K562 (cell line): ENCODE measurements around the gene ANKRD16. TPM values are rescaled to one million over a fixed set of nuclear protein-coding genes. Genes with fewer than 3 reads are reported as not detected.
A peak's percentile ranks its signal among the peaks of the same experiment; 100 is the strongest.

Source experiments
- ATAC-seq: fragments of 200-7000 bp; cut with Tn5 transposase; 3 replicates; pipeline ENCODE4 v1.9.1; 2020; ENCODE audit warnings: moderate library complexity
- BruUV-seq: library from RNA; stranded (reverse); fragments of 400-500 nt; replicated peaks from 2 replicates; lab custom pipeline; 2021; lab: Mats Ljungman, UMichigan
- CTCF ChIA-PET: fragments of 300-600 bp; formaldehyde crosslinking; extraction: SDS; loops from one replicate; lab custom pipeline; 2021; ENCODE audit warnings: low intra/inter-chr PET ratio; lab: Yijun Ruan, JAX
- POLR2A ChIA-PET: fragments of 300-600, 350-650 bp; sonication (Branson Sonifier 250); formaldehyde crosslinking; extraction: SDS; loops from one replicate; lab custom pipeline; 2021; ENCODE audit warnings: antibody characterized with exemption, inconsistent platforms; lab: Yijun Ruan, JAX
- DNase-seq, 4 experiments: peaks; one replicate each; pipeline versions ENCODE4 v3.0.0 to v3.0.0-alpha.2; 2011 to 2018; ENCODE audit warnings: low spot score in 3 of 4, mixed read lengths in 3 of 4; ENCODE audit errors: extremely low read depth in 1 of 4
- FAIRE-seq: peaks from 2 replicates; lab custom pipeline; 2011; peaks lifted over from hg19 to GRCh38; lab: Jason Lieb, UNC
- H2AFZ ChIP-seq: 2 replicates; pipeline ENCODE4 v1.6.0; 2011; ENCODE audit warnings: low read depth, low read length, control low read depth, inconsistent platforms
- H3K27ac ChIP-seq: fragments of 200-600 bp; 3 replicates; pipeline ENCODE4 v1.8.0; 2011; ENCODE audit warnings: low read depth, mild to moderate bottlenecking, control low read depth, inconsistent platforms, low read length, moderate library complexity, mixed read lengths; ENCODE audit errors: extremely low read depth
- H3K27me3 ChIP-seq, 2 experiments: fragments of 300-600 bp in 1 of 2; 2 replicates in 1 of 2; 3 replicates in 1 of 2; pipeline versions ENCODE4 v1.6.0 to v1.8.0; 2011; ENCODE audit warnings: inconsistent platforms in 2 of 2, low read length in 2 of 2, mild to moderate bottlenecking in 1 of 2, mixed read lengths in 1 of 2, moderate library complexity in 1 of 2; ENCODE audit not compliant: control insufficient read depth in 2 of 2, insufficient read depth in 2 of 2
- H3K36me3 ChIP-seq: fragments of 300-600 bp; 3 replicates; pipeline ENCODE4 v1.8.0; 2011; ENCODE audit warnings: mild to moderate bottlenecking, low read length, inconsistent platforms; ENCODE audit not compliant: control insufficient read depth, insufficient read depth
- H3K4me1 ChIP-seq, 2 experiments: fragments of 200-600 bp in 1 of 2; replicated peaks in 1 of 2; 2 replicates in 1 of 2; 3 replicates in 1 of 2; pipeline versions ENCODE4 v1.5.1 to v1.8.0; 2011; ENCODE audit warnings: inconsistent platforms in 2 of 2, low read length in 2 of 2, mild to moderate bottlenecking in 1 of 2, mixed read lengths in 1 of 2, moderate library complexity in 1 of 2; ENCODE audit not compliant: control insufficient read depth in 2 of 2, insufficient read depth in 2 of 2
- H3K4me2 ChIP-seq: 2 replicates; pipeline ENCODE4 v1.6.1; 2011; ENCODE audit warnings: low read length, control low read depth, inconsistent platforms, mixed read lengths; ENCODE audit not compliant: insufficient read depth
- H3K4me3 ChIP-seq: fragments of 200-600 bp; sonication (generic), shearing (Covaris generic); 2 replicates; pipeline ENCODE4 v1.5.1; 2016; ENCODE audit warnings: control low read depth, inconsistent platforms
- H3K79me2 ChIP-seq: fragments of 200-600 bp; 3 replicates; pipeline ENCODE4 v1.8.0; 2011; ENCODE audit warnings: low read length, inconsistent platforms; ENCODE audit not compliant: control insufficient read depth, insufficient read depth
- H3K9ac ChIP-seq, 2 experiments: 2 replicates each; pipeline versions ENCODE4 v1.6.0 to v1.6.1; 2011; ENCODE audit warnings: low read depth in 2 of 2, low read length in 2 of 2, control low read depth in 1 of 2, inconsistent platforms in 1 of 2, mild to moderate bottlenecking in 1 of 2, mixed read lengths in 1 of 2; ENCODE audit not compliant: insufficient read depth in 1 of 2
- H3K9me1 ChIP-seq: one replicate; pipeline ENCODE4 v1.6.0; 2011; ENCODE audit warnings: inconsistent platforms, mild to moderate bottlenecking, low read length, moderate library complexity; ENCODE audit not compliant: control insufficient read depth, insufficient read depth
- H3K9me3 ChIP-seq: replicated peaks from 2 replicates; pipeline ENCODE4 v1.5.1; 2011; ENCODE audit warnings: low read depth, low read length, inconsistent platforms; ENCODE audit not compliant: control insufficient read depth, insufficient read depth
- H4K20me1 ChIP-seq: replicated peaks from 2 replicates; pipeline ENCODE4 v1.6.1; 2011; ENCODE audit warnings: low read length, inconsistent platforms, mixed read lengths; ENCODE audit not compliant: control insufficient read depth, insufficient read depth
- BCLAF1 ChIP-seq, 2 experiments: fragments of 450-650 bp in 1 of 2; IDR thresholded peaks; 2 replicates each; pipeline ENCODE4 v1.6.1; 2011 to 2017; ENCODE audit warnings: low read depth in 2 of 2, antibody characterized with exemption in 1 of 2, borderline replicate concordance in 1 of 2, low read length in 1 of 2, mild to moderate bottlenecking in 1 of 2, mixed read lengths in 1 of 2; ENCODE audit not compliant: control insufficient read depth in 1 of 2
- POLR2AphosphoS5 ChIP-seq: IDR thresholded peaks from 2 replicates; pipeline ENCODE4 v1.6.1; 2011; ENCODE audit warnings: mild to moderate bottlenecking, low read depth, low read length, moderate library complexity; ENCODE audit not compliant: control insufficient read depth, insufficient read depth
- WGBS: fragments of 100-300 bp; shearing (Covaris generic); methylation state at CpG from one replicate; pipeline ENCODE4 v1.1.6; 2016; ENCODE audit warnings: low coverage, mixed read lengths; ENCODE audit not compliant: insufficient coverage; ENCODE audit errors: missing lambda C conversion rate; 5-methylcytosine and 5-hydroxymethylcytosine counted together
- in situ Hi-C: fragments of 300-500 bp; cut with MboI; formaldehyde crosslinking; loops from 4 replicates; pipeline ENCODE4 v1.15.0; 2018; ENCODE audit warnings: inconsistent platforms, mixed read lengths
- intact Hi-C: fragments of 100-400 bp; cut with micrococcal nuclease; formaldehyde crosslinking; loops from 2 replicates; pipeline ENCODE4 v1.14.2; 2022
- polyA plus RNA-seq, 8 experiments: library from polyadenylated mRNA; depleted of rRNA in 4 of 8; stranded (reverse) in 5 of 8; unstranded in 3 of 8; fragments of >200 nt; fragmentation: Nextera tagmentation in 2 of 8; fragmentation: Illumina TruSeq in 1 of 8; extraction: Ambion mirVana in 2 of 8; extraction: Trizol in 1 of 8; gene quantifications; 2 replicates each; pipeline versions ENCODE4 v1.2.1 to v1.2.3, GENCODE V29; 2011 to 2014; ENCODE audit warnings: inconsistent platforms in 1 of 8, missing spikeins in 1 of 8
- total RNA-seq, 7 experiments: library from RNA; depleted of rRNA in 6 of 7; stranded (reverse); fragments of >200 nt in 6 of 7; fragmentation: Illumina TruSeq in 2 of 7; extraction: Trizol in 2 of 7; gene quantifications; 2 replicates each; pipeline versions ENCODE4 v1.2.1 to v1.2.3, GENCODE V29; 2011 to 2021; ENCODE audit warnings: low replicate concordance in 1 of 7

The ANKRD16 gene
- total and polyA plus RNA-seq, 9 of the 15 experiments (the other 6 are each of a cell fraction or from before 2014, with no cell fraction given), result 1.5 to 16.0 (median 9.5) TPM

DNA sequence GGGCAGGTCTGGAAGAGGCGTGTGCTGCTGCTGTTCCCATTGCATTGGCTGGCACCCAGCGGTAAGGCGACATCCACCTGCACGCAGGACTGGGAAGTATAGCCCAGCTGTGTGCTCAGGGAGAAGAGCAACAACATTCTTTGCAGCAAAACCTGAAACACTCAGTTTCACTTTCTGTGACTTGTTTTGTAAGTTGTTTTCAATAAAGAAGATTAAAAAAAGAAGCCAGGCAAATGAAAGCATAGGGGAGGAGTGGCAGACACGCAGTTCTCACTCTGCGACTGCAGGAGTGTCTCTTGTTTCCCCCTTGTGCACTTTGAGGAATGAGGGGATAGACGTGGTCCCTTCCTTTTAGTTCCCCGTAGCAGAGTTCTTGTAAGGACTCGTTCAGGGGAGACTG, 6.1 kb upstream of the ANKRD16 start:
- Histone ChIP-seq H3K36me3 (peaks cover 78% of the 10 kb centered on the region), H3K9me1 (peaks cover 3% of the 10 kb centered on the region), H3K27ac (peak overlapping the region; percentile 82), H3K9me3 (peaks cover 3% of the 10 kb centered on the region; the same call in 1 of the 2 replicates), H3K4me3 (no peak overlapping the region), H3K79me2 (peaks cover 98% of the 10 kb centered on the region), H3K4me1 (peaks cover 47 to 73% of the 10 kb centered on the region in 2 experiments), H2AFZ (no peak overlapping the region), H3K9ac (peak overlapping the region; percentile 22 to 77; a peak in 2 of 4 replicates), H4K20me1 (peaks cover 15% of the 10 kb centered on the region; the same call in 1 of the 2 replicates), H3K27me3 (no peaks in the 10 kb centered on the region), H3K4me2 (peak overlapping the region; percentile 70)
- in situ Hi-C loops, result no loop called here
- FAIRE-seq (no peak), ATAC-seq (no peak; the same call in 2 of the 3 replicates), DNase-seq (no peak)
- ChIA-PET POLR2A (interaction anchor here (1.6 kb wide), 1 partner anchor 12 kb away, joined by 7 read pairs; no protein-coding TSS in a partner anchor), CTCF (no interaction called here)
- intact Hi-C loops, result no loop called here
- WGBS, result 43% methylated on average over 9 of the region's 9 CpGs
- TF ChIP-seq BCLAF1 (IDR thresholded peaks at IDR 0.05; ENCODE audit: borderline replicate concordance in 1 of 2, control insufficient read depth in 1 of 2, low read depth in 2 of 2, low read length in 1 of 2) (no peak), POLR2AphosphoS5 (peak; percentile 12; the same call in 1 of the 2 replicates)
- BruUV-seq, result no TSS peak
